C1 segment of cervical spinal cord (tissue), 14 donors: ENCODE measurements around the gene NLGN1.
"Not testable (repeated sequence)": the region's sequence is repeated elsewhere in the genome, so short reads cannot be mapped to it uniquely, and the experiment has no call there.

Experiments
- DNase-seq, 14 donors: peaks; one replicate each; lab custom pipeline; 2025; lab: John Stamatoyannopoulos, UW

Gene NLGN1

DNA sequence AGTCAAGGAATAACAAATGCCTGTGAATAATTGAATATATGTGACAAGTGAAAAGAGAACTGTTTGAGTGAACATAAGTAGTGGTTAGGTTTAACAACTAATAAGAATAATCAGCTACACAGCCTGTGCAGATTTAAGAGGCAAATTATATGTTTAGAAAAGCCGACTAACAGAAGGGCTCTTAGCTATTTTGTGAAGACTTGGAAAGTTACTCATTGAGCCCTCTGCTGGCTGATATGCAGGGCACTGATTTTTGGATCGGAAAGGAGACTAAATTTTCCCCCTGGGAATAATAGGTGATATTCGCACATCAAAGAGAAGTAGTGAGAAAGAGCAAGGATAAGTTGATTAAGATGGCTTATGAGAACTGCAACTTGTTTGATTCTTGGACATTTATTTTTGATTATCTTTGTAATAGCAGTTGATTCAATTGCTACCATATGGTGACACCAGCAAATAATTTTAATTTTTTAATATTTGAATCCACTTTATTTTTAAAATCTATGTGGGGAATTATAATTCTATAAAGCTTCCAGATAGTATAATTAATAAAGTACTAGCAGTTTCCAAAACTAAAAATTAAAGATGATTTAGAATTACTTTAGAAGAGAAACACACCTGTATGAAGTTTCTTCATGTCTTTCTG is 156.2 kb downstream of the NLGN1 start:
- DNase-seq = peak in 2 of 14 donors; percentile 5 to 12

DNA sequence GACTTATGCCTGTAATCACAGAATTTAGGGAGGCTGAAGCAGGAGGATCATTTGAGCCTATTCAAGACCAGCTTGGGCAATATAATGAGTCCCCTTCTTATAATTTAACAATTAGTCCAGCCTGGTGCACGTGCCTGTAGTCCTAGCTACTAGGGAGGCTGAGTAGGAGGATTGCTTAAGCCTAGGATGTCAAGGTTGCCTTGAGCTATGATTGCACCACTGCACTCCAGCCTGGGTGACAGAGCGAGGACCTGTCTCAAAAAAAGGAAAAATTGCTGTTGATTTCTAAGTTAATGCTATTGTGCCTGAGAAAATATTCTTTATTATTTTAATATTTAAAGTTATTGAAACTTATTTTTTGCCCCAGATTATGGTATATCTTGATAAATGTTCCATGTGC is 159.0 kb downstream of the NLGN1 start:
- no peak for DNase-seq

DNA sequence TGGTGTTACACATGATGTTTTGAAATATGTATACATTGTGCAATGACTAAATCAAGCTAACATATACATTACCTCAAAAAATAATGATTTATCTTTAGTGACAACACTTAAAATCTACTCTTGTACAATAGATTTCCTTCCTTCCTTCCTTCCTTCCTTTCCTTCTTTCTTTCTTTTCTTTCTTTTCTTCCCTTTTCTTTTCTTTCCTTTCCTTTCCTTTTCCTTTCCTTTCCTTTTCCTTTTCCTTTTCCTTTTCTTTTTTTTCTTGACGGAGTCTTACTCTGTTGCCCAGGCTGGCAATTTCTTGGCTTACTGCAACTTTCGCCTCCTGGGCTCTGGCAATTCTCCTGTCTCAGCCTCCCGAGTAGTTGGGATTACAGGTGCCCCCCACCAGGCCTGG is 170.5 kb downstream of the NLGN1 start:
- DNase-seq = no peak

DNA sequence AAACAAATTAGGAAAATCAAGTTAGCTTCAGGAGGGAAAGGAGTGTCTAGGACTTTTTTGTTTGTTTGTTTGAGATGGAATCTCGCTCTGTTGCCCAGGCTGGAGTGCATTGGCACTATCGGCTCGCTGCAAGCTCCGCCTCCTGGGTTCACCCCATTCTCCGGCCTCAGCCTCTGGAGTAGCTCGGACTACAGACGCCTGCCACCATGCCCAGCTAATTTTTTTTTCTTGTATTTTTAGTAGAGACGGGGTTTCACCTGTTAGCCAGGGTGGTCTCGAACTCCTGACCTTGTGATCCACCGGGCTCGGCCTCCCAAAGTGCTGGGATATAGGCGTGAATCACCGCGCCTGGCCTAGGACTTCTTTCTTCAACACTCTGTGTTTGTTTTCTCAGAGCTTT is 171.1 kb downstream of the NLGN1 start:
- no peak for DNase-seq

DNA sequence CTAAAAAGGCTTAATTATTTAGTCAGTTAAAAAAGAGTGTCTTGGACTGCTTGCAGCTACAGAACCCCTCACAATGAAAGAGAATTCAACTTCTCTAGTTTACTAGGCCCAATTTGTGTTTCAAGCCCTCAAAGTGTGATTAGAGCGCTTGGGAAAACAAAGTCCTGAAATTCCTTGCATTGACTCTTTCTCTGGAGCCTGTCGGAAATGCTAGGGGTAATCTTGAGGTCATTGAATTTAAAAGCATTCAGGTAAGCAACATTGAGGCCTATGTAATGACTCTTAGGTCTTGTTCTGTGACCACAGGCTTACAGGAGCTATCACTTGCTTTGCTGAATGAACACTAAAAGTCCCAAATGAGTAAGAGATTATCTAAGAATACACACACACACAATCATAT is 186.0 kb downstream of the NLGN1 start:
- DNase-seq = no peak

DNA sequence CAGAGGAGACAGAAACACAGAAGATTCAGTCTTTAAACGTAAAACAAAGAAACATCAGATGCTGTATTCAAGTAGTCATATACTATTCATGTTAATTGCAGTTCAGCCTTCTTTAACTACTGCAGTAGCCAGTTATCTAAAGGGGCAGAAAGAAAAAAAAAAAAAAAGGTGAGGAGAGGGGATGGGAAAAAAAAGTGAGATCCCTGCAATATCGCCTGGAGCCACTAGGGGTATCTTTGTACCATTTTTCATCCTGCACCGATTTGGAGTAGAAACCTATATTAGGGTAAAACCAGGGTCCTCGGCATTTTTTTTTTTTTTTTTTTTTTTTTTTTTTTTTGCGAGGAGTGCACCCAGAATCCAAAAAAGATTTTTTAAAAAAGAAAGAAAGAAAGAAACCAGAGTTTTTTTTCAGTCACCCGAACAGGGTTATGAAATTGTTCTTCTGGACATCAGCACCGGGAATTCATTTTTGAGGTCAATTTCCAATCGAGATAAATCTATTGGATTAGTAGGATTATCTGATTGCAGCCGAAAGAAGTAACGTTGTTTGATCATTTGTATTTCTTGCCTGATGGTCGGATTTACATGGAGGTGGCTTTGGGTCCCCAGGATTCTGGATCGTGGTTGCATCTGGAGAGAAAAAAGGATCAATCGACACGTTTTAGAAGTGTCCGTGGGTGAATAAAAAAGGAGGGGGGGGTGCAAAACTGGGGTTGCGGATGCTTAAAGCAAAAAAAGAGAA is 186.7 kb downstream of the NLGN1 start:
- DNase-seq = peak in 6 of 14 donors; percentile 0 to 50 (median 14)

DNA sequence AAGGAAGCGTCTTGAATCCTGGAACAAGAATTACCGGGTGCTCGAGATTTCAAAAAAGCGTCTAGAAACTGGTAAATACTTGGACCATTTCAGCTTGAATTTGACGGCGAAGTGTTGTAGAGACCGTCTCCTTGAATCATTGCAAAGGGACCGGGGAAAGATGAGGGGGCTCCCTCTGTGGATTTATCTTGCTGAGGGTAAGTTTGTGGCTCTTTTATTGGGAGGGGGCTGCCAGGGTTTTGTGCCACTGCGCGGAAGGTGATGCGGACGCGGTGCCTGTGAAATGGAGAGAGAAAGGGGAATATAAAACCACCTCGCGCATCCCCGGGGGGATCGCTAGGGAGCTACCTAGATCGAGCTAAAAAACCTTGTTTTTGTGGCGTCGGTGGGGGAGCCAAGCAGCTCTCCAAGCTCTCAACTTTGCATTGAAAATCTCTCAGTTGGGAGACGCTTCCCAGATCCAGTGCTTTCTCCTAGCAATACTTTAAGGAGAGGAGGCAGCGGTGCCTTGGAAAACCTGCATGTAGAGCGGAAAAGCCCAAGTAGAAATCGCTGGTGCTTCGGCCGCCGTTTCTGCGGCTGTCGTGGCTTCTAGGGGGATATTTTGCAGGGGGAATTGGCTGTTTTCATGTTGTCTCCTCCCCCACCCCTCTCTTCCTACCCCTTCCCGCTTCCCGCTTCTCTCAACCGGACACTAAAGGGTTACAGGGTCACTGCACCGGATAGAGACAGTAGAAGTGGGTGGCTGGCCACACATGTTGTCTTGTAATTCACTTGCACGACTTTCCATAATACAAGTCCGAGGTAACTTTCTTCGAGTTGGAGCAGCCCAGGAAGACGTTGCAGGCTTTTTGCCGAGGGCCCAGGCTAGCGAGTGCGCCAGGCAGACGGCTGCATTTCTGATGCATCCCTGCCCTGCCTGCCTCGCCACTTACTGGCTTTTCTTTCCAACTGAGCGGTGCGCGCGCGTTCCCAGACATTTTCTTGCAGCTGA is 187.6 kb downstream of the NLGN1 start:
- peak in 11 of 14 donors; percentile 11 to 76 (median 37) for DNase-seq

DNA sequence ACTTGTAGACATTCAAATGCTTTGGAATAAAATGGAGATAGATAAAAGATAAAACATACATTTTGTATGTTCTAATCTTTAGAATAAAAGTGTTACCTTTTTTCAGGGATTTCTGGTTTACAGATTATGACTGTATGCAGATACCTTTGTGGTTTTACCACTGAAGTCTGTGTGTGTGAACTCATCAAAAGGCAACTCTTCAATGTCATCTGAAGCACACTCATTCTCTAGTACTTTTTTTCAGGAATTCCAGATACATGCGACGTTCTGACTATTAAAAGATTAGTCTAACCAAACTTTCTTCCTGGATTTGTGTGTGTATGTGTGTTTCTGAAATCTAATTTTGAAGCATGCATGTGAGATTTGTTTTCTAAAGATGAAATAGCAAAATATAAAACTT is 188.6 kb downstream of the NLGN1 start:
- DNase-seq = peak in 1 of 14 donors; percentile 10

DNA sequence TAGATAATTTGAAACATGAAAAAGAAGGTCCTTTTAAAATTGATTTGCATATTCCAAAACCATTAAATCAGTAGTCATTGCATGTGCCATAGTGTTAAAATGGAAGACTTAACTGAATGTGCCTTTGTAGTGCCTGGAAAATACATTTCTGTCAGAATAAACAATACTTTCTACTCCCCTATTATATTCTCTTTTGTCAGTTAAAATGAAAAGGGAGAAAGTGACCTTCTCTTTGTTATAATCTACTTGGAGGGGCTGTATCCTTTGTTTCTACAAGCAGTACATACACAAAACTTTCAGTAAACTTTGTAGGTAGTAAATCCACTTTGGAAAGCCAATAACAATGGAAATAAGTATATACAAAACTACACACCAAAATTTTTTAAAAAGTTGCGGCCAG is 189.5 kb downstream of the NLGN1 start:
- DNase-seq = no peak

DNA sequence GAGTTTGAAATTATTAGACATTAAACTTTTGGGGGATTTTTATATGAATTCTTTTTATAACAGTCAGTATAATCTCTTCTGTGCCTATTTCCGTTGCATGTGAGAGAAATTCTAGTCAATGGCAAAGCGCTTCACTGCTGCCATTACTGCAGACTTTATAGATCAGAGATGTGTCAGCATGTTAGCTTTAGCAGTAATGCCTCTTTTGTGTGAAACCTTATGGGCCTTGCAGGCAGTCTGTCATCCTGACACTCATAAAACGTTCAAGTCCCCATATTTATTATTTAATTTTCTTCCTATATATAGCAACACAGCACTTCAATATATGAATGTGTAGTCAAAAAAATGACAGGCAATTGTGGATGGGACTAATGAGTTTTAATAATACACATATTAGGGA is 191.0 kb downstream of the NLGN1 start:
- DNase-seq = no peak

DNA sequence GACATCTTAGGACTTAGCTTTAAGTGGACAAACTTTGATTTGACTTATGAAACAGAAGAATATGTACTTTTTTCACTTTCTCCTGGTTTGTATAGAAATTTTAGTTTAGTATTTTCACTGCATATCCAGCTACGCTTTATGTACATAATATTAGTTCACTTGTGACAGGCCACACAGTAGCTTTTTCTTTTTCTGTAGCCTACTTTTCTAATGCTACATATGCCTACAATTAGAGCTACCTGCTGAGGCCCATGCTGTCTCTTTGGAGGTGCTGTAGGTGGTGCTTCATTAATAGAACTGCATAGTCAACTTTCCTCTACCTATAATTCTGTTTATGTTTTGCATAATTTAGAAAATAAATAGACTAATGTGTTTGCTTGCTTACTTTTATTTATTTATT is 191.6 kb downstream of the NLGN1 start:
- peak in 1 of 14 donors; percentile 45 for DNase-seq

DNA sequence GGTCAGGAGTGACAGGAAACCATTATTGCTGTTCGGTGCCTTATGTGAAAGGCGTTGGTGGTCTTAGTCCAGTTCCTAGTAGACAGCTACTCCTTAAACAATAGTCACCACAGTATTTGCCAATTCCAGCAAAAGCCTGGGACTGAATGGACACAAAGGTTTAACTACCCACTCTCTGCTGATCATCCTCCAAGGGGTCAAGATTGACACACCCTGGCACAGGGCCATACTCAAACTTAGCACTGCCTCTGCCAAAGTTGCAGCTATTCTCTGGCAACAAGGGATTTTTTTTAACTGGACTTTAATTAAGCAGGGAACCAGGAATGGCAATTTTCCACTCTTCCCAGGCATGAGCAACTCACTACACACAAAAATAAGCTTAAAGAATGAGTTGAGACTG is 193.9 kb downstream of the NLGN1 start:
- DNase-seq = no peak

DNA sequence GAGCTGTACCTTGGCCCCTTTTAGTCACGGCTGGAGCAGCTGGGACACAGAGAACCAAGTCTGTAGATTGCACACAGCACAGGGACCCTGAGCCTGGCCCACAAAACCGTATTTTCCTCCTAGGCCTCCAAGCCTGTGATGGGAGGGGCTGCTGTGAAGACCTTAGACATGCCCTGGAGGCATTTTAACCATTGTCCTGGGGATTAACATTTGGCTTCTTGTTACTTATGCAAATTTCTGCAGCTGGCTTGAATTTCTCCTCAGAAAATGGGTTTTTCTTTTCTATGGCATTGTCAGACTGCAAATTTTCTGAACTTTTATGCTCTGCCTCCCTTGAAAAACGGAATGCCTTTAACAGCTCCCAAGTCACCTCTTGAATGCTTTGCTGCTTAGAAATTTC is 197.3 kb downstream of the NLGN1 start:
- not testable (repeated sequence) for DNase-seq

DNA sequence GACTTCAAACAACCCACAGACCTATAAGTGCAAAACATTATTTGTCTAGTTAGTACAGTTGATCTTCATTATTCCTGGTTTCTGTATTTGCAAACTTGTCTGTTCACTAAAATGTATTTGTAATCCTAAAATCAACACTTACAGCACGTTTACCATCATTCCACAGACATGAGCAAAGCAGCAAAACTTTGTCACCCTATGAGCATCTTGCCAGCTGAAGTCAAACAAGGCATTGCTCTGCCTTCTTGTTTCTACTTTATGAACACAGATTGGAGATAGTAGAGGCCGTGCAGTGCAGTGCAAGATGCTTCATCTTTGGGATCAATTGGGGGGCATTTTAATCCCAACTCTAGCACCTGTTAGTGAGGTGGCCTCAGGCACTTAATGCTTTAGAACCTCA is 202.1 kb downstream of the NLGN1 start:
- DNase-seq = no peak

DNA sequence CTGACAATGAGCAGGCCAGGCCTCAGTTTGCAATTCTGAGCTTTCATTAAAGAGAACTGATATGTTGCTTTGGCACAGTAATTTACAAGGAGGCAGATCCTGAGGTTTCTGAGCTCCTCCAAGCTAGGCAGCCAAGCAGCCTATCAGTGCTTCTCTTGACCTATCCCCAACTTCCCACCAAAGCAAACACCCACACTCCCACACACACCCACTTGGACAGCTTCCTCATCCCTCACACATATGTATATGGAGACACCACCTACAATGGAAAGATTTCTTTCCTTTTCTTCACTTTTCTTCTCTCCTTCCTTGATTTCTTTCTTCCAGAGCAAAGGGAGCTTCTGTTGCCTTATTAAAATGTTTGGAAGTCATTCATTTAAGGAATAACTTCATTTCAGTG is 217.0 kb downstream of the NLGN1 start:
- DNase-seq = no peak

DNA sequence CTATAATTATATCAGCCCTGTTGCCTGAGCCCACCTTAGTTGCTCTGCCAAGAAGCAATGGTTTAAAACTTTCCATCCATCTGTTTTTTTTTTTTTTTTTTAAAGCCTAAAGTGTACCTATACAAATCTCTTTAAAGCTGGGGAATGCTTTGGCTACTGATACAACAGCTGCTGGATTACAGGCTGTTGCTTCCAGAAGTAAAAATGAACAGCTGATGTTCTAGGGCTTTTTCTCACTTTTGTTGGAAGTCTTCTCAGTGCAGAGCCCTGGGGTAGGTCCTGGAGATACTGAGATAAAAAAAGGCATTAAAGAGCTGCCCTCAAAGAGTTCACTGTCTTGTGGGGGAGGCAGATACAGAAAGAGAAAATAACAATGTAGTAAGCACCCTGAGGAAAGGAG is 218.1 kb downstream of the NLGN1 start:
- DNase-seq = no peak

DNA sequence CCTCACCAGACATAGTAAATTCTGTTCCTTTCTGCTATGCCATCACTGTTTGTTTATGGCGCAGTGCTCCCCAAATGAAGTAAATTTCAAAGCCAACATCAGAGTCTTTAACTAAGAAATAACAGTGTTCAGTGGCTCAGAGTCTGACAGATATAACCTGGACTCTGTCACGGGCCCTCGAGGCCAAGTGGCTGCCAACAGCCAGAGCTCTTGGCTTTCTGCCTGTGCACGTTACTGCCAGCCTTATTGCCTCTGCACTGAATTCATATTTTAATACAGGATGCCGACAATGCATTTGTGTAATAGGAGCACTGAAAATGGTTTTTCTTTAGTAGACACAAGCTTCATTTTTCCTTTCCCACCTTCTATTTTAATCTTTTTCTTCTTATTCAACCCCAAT is 219.9 kb downstream of the NLGN1 start:
- DNase-seq = peak in 2 of 14 donors; percentile 14 to 73

DNA sequence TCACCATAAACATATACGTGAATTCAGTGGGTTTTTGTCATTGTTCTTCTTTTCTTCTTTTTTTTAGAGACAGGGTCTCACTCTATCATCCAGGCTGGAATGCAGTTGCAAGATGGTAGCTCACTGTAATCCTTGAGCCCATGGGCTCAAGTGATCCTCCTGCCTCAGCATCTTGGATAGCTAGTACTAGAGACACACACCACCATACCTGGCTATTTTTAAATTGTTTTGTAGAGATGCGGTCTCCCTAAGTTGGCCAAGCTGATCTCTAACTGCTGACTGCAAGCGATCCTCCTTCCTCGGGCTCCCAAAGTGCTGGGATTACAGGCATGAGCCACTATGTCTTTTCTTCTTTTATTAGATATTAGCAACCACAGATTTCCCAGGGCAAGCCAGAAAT is 220.6 kb downstream of the NLGN1 start:
- DNase-seq = no peak

DNA sequence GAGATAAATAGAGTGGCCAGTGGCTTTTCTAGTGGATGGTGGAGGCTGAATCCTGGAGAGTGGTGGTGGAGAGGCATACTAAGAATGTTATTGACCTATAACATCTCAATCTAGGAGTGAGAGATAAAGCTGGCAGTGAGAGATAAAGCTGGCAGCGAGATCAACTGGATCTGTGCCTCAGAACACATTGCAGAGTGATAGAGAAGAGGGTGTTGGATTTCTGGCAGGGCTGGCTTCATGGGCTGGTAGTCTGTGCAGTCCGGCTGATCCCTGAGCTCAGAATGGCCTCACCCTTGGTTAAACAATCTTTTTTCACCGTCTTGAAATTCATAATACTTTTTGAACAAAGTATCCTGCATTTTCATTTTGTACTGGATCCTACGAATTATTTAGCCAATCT is 221.2 kb downstream of the NLGN1 start:
- peak in 1 of 14 donors; percentile 75 for DNase-seq

DNA sequence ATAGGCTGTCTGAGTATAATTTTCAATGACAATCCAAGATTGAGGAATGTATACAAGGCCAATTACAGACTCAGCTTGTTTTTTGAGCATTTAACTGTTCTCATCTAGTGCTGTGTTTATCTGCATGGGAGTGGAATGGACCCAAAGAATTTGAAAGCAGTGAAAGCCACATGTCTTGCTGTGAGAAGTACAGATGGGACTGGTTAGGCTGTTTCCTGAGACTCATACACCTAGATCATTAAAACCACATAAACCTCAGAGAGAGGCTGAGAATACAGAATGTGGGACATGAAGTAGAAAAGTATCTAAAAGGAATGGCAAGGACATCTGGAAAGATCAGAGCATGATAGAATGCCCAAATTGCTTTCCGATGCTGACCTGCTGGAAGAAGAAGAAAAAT is 224.6 kb downstream of the NLGN1 start:
- peak in 1 of 14 donors; percentile 56 for DNase-seq

DNA sequence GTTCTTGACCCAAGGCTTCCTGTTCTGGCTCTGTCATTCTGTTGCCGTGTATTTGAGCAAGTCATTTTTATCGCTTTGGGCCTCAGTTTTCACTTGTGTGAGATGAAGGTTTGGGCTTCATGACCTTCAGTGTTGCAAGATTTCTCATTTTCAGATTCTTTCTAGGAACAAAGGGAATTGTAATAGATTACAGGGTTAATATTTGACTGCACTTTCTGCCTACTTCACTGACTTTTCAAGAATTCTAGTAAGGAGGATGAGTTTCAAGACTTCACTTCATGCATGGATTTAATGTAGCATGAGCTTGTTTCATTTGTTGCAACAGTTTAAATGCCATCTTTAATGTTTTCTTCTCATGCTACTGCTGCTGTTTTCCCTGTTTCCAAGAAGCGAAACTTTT is 226.5 kb downstream of the NLGN1 start:
- DNase-seq = no peak

DNA sequence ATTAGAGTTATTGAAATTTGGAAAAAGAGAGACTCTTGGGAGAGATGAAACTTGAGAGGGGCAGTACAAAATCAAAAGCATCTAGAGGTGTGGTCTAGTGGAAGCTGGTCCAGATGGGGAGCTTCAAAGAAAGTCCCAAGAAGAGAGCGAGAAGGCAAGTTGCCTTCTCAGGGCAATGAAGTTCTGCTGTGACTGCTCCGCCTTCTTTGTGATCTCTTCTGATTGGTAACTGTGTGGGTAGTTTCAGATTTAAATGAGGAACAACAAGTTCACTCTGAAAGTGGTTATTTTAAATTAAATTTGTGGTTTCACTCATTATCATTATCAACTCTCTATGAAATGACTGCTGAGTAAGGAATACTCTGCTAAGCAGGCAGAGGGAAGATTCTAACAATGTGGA is 233.3 kb downstream of the NLGN1 start:
- no peak for DNase-seq
